Hepatocyte (in vitro differentiated cells): ENCODE measurements around the gene AMDHD2.

Experiments
- CTCF ChIP-seq: fragments of 200-600 bp; sonication (generic); IDR thresholded peaks from 2 replicates; pipeline ENCODE4 v1.5.1; 2016; ENCODE audit warnings: antibody characterized with exemption, mild to moderate bottlenecking; ENCODE audit not compliant: poor library complexity
- EZH2 ChIP-seq: fragments of 200-600 bp; sonication (generic); IDR thresholded peaks from 2 replicates; pipeline ENCODE4 v1.6.1; 2016; ENCODE audit warnings: antibody characterized with exemption, mild to moderate bottlenecking, borderline replicate concordance
- EZH2phosphoT487 ChIP-seq: fragments of 200-600 bp; sonication (generic); IDR thresholded peaks from one replicate; pipeline ENCODE4 v1.6.1; 2018; ENCODE audit warnings: antibody characterized with exemption, mild to moderate bottlenecking, low read depth, moderate library complexity; ENCODE audit not compliant: unreplicated experiment, severe bottlenecking

- TF ChIP-seq EZH2: no peak
- no peak for TF ChIP-seq CTCF
- no peak for TF ChIP-seq EZH2phosphoT487
Measured at GRCh38 chr16:2471016-2471652, 49.0 kb upstream of the AMDHD2 start, which contains the start of gene NTN3.
